H54 (cell line): Measurements from ENCODE around the gene LGR6.
"Not testable (repeated sequence)": the region's sequence is repeated elsewhere in the genome, so short reads cannot be mapped to it uniquely, and the experiment has no call there.

ENCODE experiments used
- DNase-seq: peaks from one replicate; pipeline ENCODE4 v3.0.0; 2011; ENCODE audit warnings: low spot score, mixed read lengths; ENCODE audit not compliant: insufficient read length
- FAIRE-seq: peaks from 3 replicates; lab custom pipeline; 2011; peaks lifted over from hg19 to GRCh38; lab: Jason Lieb, UNC
- POLR2A ChIP-seq: IDR thresholded peaks from 2 replicates; pipeline ENCODE4 v1.6.1; 2011; ENCODE audit warnings: low read depth, mild to moderate bottlenecking, low read length

Gene LGR6

GRCh38 chr1:202179828-202180750 is 13.5 kb upstream of the LGR6 start:
- no peak for TF ChIP-seq POLR2A
- DNase-seq (no peak), FAIRE-seq (no peak)

- not testable (repeated sequence) for FAIRE-seq, DNase-seq
Measured at GRCh38 chr1:202180751-202181139, 12.9 kb upstream of the LGR6 start.

- FAIRE-seq (no peak), DNase-seq (no peak)
- no peak for TF ChIP-seq POLR2A
Measured at GRCh38 chr1:202181586-202181985, 12.0 kb upstream of the LGR6 start.

GRCh38 chr1:202182040-202182877 is 11.3 kb upstream of the LGR6 start:
- DNase-seq (no peak), FAIRE-seq (no peak)
- TF ChIP-seq POLR2A = no peak

GRCh38 chr1:202184750-202185460 is 8.7 kb upstream of the LGR6 start:
- DNase-seq (peak; percentile 80), FAIRE-seq (no peak)
- TF ChIP-seq POLR2A = no peak

GRCh38 chr1:202186327-202186726 is 7.3 kb upstream of the LGR6 start:
- DNase-seq = no peak
- no peak for TF ChIP-seq POLR2A
- FAIRE-seq = no peak

- FAIRE-seq = no peak
- no peak for TF ChIP-seq POLR2A
- DNase-seq = no peak
Measured at GRCh38 chr1:202187041-202187671, 6.4 kb upstream of the LGR6 start.

GRCh38 chr1:202187697-202188407 is 5.7 kb upstream of the LGR6 start:
- TF ChIP-seq POLR2A = no peak
- no peak for FAIRE-seq
- DNase-seq = no peak

GRCh38 chr1:202189001-202189790 is 4.4 kb upstream of the LGR6 start:
- no peak for FAIRE-seq
- no peak for DNase-seq
- TF ChIP-seq POLR2A = no peak

- FAIRE-seq (no peak), DNase-seq (no peak)
- no peak for TF ChIP-seq POLR2A
Measured at GRCh38 chr1:202189918-202190715, 3.5 kb upstream of the LGR6 start.

- FAIRE-seq, DNase-seq: not testable (repeated sequence)
Measured at GRCh38 chr1:202191391-202191790, 2.2 kb upstream of the LGR6 start.
